Left lung (tissue), 10 donors: ENCODE data around the gene SSUH2. TPM values are rescaled to one million over a fixed set of nuclear protein-coding genes. Genes with fewer than 3 reads are reported as not detected.

Source experiments
- ATAC-seq: fragments of 200-7000 bp; cut with Tn5 transposase; one replicate; pipeline ENCODE4 v1.9.1; 2020; ENCODE audit warnings: moderate library complexity
- DNase-seq, 4 donors: peaks; one replicate each; pipeline ENCODE4 v3.0.0-alpha.2; 2013 to 2020
- H3K27ac ChIP-seq, 2 donors: fragments of 200-600 bp; sonication (generic) in 1 of 2; one replicate each; pipeline versions ENCODE4 v1.5.0 to v1.8.0; 2020 to 2021
- H3K27me3 ChIP-seq, 2 donors: fragments of 200-600 bp; sonication (generic) in 1 of 2; one replicate each; pipeline versions ENCODE4 v1.5.0 to v1.8.0; 2020 to 2021
- H3K36me3 ChIP-seq, 2 donors: fragments of 200-600 bp; sonication (generic) in 1 of 2; one replicate each; pipeline versions ENCODE4 v1.5.0 to v1.8.0; 2020 to 2021
- H3K4me1 ChIP-seq, 2 donors: fragments of 200-600 bp; one replicate each; pipeline ENCODE4 v1.8.0; 2021
- H3K4me3 ChIP-seq, 2 donors: fragments of 200-600 bp; sonication (generic) in 1 of 2; one replicate each; pipeline versions ENCODE4 v1.5.0 to v1.8.0; 2020 to 2021; ENCODE audit warnings: mild to moderate bottlenecking in 1 of 2
- H3K9me3 ChIP-seq, 2 donors: fragments of 200-600 bp; sonication (generic) in 1 of 2; one replicate each; pipeline versions ENCODE4 v1.5.0 to v1.8.0; 2020 to 2021
- CTCF ChIP-seq, 2 donors: fragments of 200-600 bp; sonication (generic) in 1 of 2; IDR thresholded peaks; one replicate each; pipeline versions ENCODE4 v1.5.0 to v1.8.0; 2021; ENCODE audit warnings: antibody characterized with exemption in 2 of 2
- intact Hi-C, 2 donors: fragments of 100-400 bp; cut with DNase I; formaldehyde crosslinking; loops; one replicate each; pipeline versions ENCODE4 v1.11.2 to v1.14.2; 2022
- polyA plus RNA-seq, 6 donors: library from polyadenylated mRNA; unstranded; fragments of 120-200 nt; gene quantifications; one replicate each; pipeline ENCODE4 v1.2.1, GENCODE V29; 2013; ENCODE audit not compliant: insufficient read length in 6 of 6
- total RNA-seq, 2 donors: library from RNA; stranded (reverse); fragmentation: NEBNext Ultra II Directional; extraction: Animal tissue kit (Norgen Biotek cat#: 25700); gene quantifications; one replicate each; pipeline ENCODE4 v1.2.1, GENCODE V29; 2021
- donor health status: DM: no; HTN: yes; CAD: no.
- donor health status: DM: no; HTN: no; CAD: no.

Gene SSUH2
- total and polyA plus RNA-seq, 8 donors: 0.29 to 3.1 (median 1.8) TPM

DNA sequence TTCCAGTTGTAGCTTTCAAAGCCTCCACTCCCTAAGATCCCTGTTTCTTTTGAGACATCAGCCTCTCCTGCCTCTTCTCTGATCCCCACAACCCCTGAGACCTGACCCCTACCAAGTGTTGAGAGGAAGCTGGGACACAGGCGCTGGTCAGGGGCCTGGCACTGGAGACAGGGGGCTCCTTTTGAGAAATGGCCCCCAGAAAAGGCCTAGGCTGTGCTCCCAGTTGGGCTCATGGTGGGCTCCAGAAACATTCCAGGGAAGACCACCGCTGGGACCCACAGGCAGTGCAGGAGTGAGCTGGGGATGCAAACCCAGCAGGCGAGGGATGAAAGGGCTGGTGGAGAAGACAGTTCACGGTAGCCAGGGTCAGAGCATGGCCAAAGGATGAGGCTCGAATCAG is 16.6 kb downstream of the SSUH2 start:
- DNase-seq: no peak
- Histone ChIP-seq H3K36me3 (no peaks in the 10 kb centered on the region), H3K27me3 (no peaks in the 10 kb centered on the region), H3K4me3 (no peak overlapping the region), H3K9me3 (no peaks in the 10 kb centered on the region), H3K27ac (no peak overlapping the region), H3K4me1 (peaks cover 4 to 11% of the 10 kb centered on the region in 2 donors)
- no peak for TF ChIP-seq CTCF (IDR thresholded peaks at IDR 0.05)
- intact Hi-C loops: no loop called here
- ATAC-seq: no peak

GRCh38 chr3:8627201-8627940 is 17.2 kb downstream of the SSUH2 start:
- Histone ChIP-seq H3K4me1 (peaks cover 8 to 16% of the 10 kb centered on the region in 2 donors), H3K27ac (no peak overlapping the region), H3K9me3 (no peaks in the 10 kb centered on the region), H3K4me3 (no peak overlapping the region), H3K27me3 (no peaks in the 10 kb centered on the region), H3K36me3 (no peaks in the 10 kb centered on the region)
- TF ChIP-seq CTCF (IDR thresholded peaks at IDR 0.05): no peak
- intact Hi-C loops: no loop called here
- DNase-seq (no peak), ATAC-seq (no peak)

DNA sequence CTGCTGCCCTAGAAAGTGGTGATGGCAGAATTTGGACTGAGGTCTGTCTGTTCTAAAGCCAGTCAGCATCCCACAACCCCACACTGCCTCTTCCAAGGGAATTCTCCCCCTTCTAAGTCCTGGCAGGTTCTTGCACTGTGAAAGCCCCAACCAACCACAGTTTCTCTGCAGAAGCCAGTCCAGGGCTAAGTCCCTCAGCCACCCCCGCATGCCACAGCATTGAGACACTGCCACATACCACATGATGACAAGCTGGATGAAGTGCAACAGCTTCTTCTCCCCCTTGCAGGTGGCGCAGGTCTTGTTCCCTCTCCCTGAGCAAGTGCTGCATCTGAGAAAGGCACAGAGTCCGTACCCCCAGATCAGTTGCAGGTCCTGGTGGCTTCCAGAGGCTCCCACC is 18.6 kb downstream of the SSUH2 start:
- H3K36me3 ChIP-seq: no peaks in the 10 kb centered on the region

GRCh38 chr3:8624612-8625011 is 20.0 kb downstream of the SSUH2 start:
- H3K4me3 ChIP-seq: no peak overlapping the region

More for the DNA sequence above, 18.6 kb downstream of the SSUH2 start:
- H3K9me3 ChIP-seq: no peaks in the 10 kb centered on the region
- DNase-seq: no peak
- H3K27me3 ChIP-seq: no peaks in the 10 kb centered on the region
- H3K27ac ChIP-seq: no peak overlapping the region
- intact Hi-C loops: no loop called here
- no peak for ATAC-seq
- no peak overlapping the region for H3K4me3 ChIP-seq
- peaks cover 8 to 16% of the 10 kb centered on the region in 2 donors for H3K4me1 ChIP-seq
- no peak for TF ChIP-seq CTCF (IDR thresholded peaks at IDR 0.05)

More at GRCh38 chr3:8624612-8625011, 20.0 kb downstream of the SSUH2 start:
- H3K9me3 ChIP-seq: no peaks in the 10 kb centered on the region
- intact Hi-C loops: loop anchor here (5.0 kb wide), 1 partner anchor 182 kb away; no protein-coding TSS in a partner anchor
- no peaks in the 10 kb centered on the region for H3K27me3 ChIP-seq
- ATAC-seq (no peak), DNase-seq (no peak)
- H3K27ac ChIP-seq: no peak overlapping the region
- peaks cover 8 to 13% of the 10 kb centered on the region in 2 donors for H3K4me1 ChIP-seq
- H3K36me3 ChIP-seq: no peaks in the 10 kb centered on the region
- no peak for TF ChIP-seq CTCF (IDR thresholded peaks at IDR 0.05)
